Left lung (tissue), 14 donors: ENCODE measurements around the gene SMR3A. TPM values are rescaled to one million over a fixed set of nuclear protein-coding genes. Genes with fewer than 3 reads are reported as not detected.

ENCODE experiments used
- ATAC-seq: fragments of 200-7000 bp; cut with Tn5 transposase; one replicate; pipeline ENCODE4 v1.9.1; 2020; ENCODE audit warnings: moderate library complexity
- DNase-seq, 4 donors: peaks; one replicate each; pipeline ENCODE4 v3.0.0-alpha.2; 2013 to 2020
- H3K27ac ChIP-seq, 2 donors: fragments of 200-600 bp; sonication (generic) in 1 of 2; one replicate each; pipeline versions ENCODE4 v1.5.0 to v1.8.0; 2020 to 2021
- H3K27me3 ChIP-seq, 2 donors: fragments of 200-600 bp; sonication (generic) in 1 of 2; one replicate each; pipeline versions ENCODE4 v1.5.0 to v1.8.0; 2020 to 2021
- H3K36me3 ChIP-seq, 2 donors: fragments of 200-600 bp; sonication (generic) in 1 of 2; one replicate each; pipeline versions ENCODE4 v1.5.0 to v1.8.0; 2020 to 2021
- H3K4me1 ChIP-seq, 2 donors: fragments of 200-600 bp; one replicate each; pipeline ENCODE4 v1.8.0; 2021
- H3K4me3 ChIP-seq, 2 donors: fragments of 200-600 bp; sonication (generic) in 1 of 2; one replicate each; pipeline versions ENCODE4 v1.5.0 to v1.8.0; 2020 to 2021; ENCODE audit warnings: mild to moderate bottlenecking in 1 of 2
- H3K9me3 ChIP-seq, 2 donors: fragments of 200-600 bp; sonication (generic) in 1 of 2; one replicate each; pipeline versions ENCODE4 v1.5.0 to v1.8.0; 2020 to 2021
- intact Hi-C, 2 donors: fragments of 100-400 bp; cut with DNase I; formaldehyde crosslinking; loops; one replicate each; pipeline versions ENCODE4 v1.11.2 to v1.14.2; 2022
- long read RNA-seq, 12 donors: library from polyadenylated mRNA in 2 of 12; unstranded in 2 of 12; transcript quantifications; one replicate each; pipeline ENCODE4 v2.0.0 and lab custom pipeline, GENCODE V29; 2019 to 2026
- polyA plus RNA-seq, 6 donors: library from polyadenylated mRNA; unstranded; fragments of 120-200 nt; gene quantifications; one replicate each; pipeline ENCODE4 v1.2.1, GENCODE V29; 2013; ENCODE audit not compliant: insufficient read length in 6 of 6
- total RNA-seq, 2 donors: library from RNA; stranded (reverse); fragmentation: NEBNext Ultra II Directional; extraction: Animal tissue kit (Norgen Biotek cat#: 25700); gene quantifications; one replicate each; pipeline ENCODE4 v1.2.1, GENCODE V29; 2021
- TF ChIP-seq, protein P1 (sequence below), 2 donors: fragments of 200-600 bp; sonication (generic) in 1 of 2; IDR thresholded peaks; one replicate each; pipeline versions ENCODE4 v1.5.0 to v1.8.0; 2021; ENCODE audit warnings: antibody characterized with exemption in 2 of 2
- donor health status: DM: no; HTN: yes; CAD: no.
- donor health status: DM: no; HTN: no; CAD: no.

Gene SMR3A
- total RNA-seq (not detected), polyA plus RNA-seq (not detected)
- long read RNA-seq, donor 1, result 0 reads
- long read RNA-seq, donor 2, result 0 reads
- long read RNA-seq, donor 3, result 0 reads
- long read RNA-seq, donor 4, result 0 reads
- long read RNA-seq, donor 5, result 0 reads
- long read RNA-seq, donor 6, result 0 reads
- long read RNA-seq, donor 7, result 0 reads
- long read RNA-seq, donor 8, result 0 reads
- long read RNA-seq, donor 9, result 0 reads
- long read RNA-seq, donor 10, result 0 reads
- long read RNA-seq, donor 11, result 0 reads
- long read RNA-seq, donor 12, result 0 reads

DNA sequence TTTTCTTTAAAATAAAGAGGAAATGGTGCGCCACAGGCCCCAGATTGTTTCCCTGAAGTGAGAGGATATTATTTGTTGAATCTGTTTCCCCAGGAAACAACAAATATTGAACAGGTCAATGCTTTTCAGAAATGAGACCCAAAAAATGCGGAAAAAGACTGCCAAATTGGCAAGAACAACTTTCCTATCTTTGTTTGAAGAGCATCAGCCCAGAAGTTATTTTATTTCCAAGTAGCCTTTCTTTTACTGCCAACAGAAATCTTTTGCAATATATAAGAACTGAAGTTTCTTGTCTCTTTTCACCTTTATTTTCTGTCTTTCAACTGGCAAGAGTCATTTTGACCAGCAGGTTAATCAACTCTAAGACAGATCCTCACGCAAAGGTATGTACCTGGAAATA is at the start of gene SMR3A:
Gene SMR3A (plus strand): TSS at position 301 of the 400 bp plus-strand sequence. CDS start 1,356 bp downstream, outside the sequence.
- Histone ChIP-seq H3K9me3 (no peaks in the 10 kb centered on the region), H3K27me3 (no peaks in the 10 kb centered on the region), H3K27ac (no peak within 1 kb of the TSS), H3K4me1 (no peaks in the 10 kb centered on the region), H3K4me3 (no peak within 1 kb of the TSS), H3K36me3 (no peaks in the 10 kb centered on the region)
- TF ChIP-seq, protein P1, sequence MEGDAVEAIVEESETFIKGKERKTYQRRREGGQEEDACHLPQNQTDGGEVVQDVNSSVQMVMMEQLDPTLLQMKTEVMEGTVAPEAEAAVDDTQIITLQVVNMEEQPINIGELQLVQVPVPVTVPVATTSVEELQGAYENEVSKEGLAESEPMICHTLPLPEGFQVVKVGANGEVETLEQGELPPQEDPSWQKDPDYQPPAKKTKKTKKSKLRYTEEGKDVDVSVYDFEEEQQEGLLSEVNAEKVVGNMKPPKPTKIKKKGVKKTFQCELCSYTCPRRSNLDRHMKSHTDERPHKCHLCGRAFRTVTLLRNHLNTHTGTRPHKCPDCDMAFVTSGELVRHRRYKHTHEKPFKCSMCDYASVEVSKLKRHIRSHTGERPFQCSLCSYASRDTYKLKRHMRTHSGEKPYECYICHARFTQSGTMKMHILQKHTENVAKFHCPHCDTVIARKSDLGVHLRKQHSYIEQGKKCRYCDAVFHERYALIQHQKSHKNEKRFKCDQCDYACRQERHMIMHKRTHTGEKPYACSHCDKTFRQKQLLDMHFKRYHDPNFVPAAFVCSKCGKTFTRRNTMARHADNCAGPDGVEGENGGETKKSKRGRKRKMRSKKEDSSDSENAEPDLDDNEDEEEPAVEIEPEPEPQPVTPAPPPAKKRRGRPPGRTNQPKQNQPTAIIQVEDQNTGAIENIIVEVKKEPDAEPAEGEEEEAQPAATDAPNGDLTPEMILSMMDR (IDR thresholded peaks at IDR 0.05), result no peak
- ATAC-seq, result no peak
- no peak for DNase-seq
- intact Hi-C loops, result no loop called here

DNA sequence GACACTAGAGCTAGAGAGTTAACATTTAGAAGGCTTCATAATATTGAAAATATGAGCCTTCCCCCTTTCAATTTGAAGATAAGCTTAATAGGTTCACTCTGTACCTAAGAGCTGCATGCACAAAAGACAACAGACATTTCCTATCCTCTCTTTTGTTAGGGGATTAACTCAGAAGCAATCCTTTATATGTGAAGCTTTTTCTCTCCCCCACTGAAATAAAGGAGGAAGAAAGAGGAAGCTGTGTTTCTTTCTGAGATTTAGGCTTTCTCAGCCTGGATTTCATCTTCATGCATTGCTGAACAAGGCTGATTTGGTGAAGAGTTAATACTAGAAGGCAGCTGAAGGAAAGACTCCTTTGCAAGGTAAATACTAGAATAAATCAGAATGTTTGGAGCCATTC is 46.8 kb upstream of the SMR3A start:
- Histone ChIP-seq H3K4me1 (no peaks in the 10 kb centered on the region), H3K27ac (no peak overlapping the region), H3K27me3 (no peaks in the 10 kb centered on the region), H3K9me3 (no peaks in the 10 kb centered on the region), H3K4me3 (no peak overlapping the region), H3K36me3 (no peaks in the 10 kb centered on the region)
- ATAC-seq, result no peak
- TF ChIP-seq, protein P1 (IDR thresholded peaks at IDR 0.05), result no peak
- intact Hi-C loops, result no loop called here
- no peak for DNase-seq

DNA sequence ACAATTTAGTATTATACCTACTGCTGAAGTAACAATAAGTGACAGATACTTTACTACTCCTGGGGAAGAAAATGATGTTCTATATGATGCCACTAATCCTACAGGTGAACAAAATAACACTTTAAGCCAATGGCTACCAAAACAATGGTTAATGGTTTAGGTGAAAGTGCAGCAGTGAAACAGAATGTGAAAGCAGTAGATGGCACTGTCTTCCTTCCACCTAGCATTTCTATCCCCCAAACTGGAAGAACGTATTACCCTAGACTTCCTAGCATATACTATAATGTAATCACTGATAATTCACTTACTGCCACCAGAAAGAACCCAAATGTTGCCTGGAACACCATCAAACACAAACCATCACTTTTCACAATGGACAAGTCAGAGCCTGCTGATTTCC is 44.6 kb upstream of the SMR3A start:
- Histone ChIP-seq H3K27me3 (no peaks in the 10 kb centered on the region), H3K36me3 (no peaks in the 10 kb centered on the region), H3K4me3 (no peak overlapping the region), H3K27ac (no peak overlapping the region), H3K9me3 (no peaks in the 10 kb centered on the region), H3K4me1 (no peaks in the 10 kb centered on the region)
- TF ChIP-seq, protein P1 (IDR thresholded peaks at IDR 0.05), result no peak
- ATAC-seq, result no peak
- intact Hi-C loops, result no loop called here
- DNase-seq, result no peak

DNA sequence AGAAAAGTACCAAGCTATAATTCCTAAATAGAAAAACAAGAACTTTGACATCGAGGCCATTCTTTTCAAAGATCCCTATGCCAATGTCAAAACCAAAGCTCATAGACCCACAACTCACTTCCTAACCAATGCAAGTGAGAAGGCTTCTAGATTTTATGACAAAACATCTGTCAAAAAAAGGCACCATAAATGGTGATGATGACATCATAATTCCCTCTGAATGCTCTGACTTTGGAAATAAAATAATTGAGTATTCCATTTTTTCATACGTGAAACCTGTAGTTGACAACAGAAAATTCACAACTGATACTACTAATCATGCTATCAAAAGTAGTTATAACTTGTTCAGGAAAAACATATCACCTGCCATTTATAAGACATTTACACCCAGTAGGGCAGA is 34.5 kb upstream of the SMR3A start:
- no peaks in the 10 kb centered on the region for H3K4me1 ChIP-seq

DNA sequence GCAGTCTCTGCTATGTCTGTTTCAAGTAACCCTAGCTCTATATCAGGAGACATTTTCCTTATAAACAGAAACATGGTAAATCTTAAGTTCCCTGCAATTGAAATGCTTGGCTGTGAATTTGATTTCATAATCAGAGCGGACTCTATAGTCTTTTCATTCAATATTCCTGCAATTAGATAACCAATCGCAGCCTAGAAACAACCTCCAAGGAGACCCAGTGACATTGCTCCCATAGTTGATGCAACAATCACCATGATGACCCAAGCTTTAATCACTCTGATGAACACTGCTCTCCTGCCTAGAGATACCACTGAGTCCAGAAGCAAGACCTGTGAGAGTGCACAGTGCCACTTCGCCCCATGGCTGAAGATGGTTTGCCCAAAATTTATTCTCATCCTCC is 25.9 kb upstream of the SMR3A start, which contains the start of gene CABS1:
Gene CABS1 (plus strand): TSS at position 301 of the 400 bp plus-strand sequence. CDS start 59 bp downstream, at position 360.
- no peak within 1 kb of the TSS for H3K4me3 ChIP-seq
- H3K27me3 ChIP-seq, result no peaks in the 10 kb centered on the region
- no peak within 1 kb of the TSS for H3K27ac ChIP-seq
- no peaks in the 10 kb centered on the region for H3K9me3 ChIP-seq
- intact Hi-C loops, result no loop called here
- H3K4me1 ChIP-seq, result no peaks in the 10 kb centered on the region
- no peak for ATAC-seq
- DNase-seq, result no peak
- TF ChIP-seq, protein P1 (IDR thresholded peaks at IDR 0.05), result no peak
- no peaks in the 10 kb centered on the region for H3K36me3 ChIP-seq

More for the DNA sequence above, 34.5 kb upstream of the SMR3A start:
- no peaks in the 10 kb centered on the region for H3K27me3 ChIP-seq
- TF ChIP-seq, protein P1 (IDR thresholded peaks at IDR 0.05), result no peak
- DNase-seq (no peak), ATAC-seq (no peak)
- intact Hi-C loops, result no loop called here
- H3K27ac ChIP-seq, result no peak overlapping the region
- H3K36me3 ChIP-seq, result no peaks in the 10 kb centered on the region
- H3K4me3 ChIP-seq, result no peak overlapping the region
- H3K9me3 ChIP-seq, result peaks cover 0 to 2% of the 10 kb centered on the region in 2 donors
